K562 (cell line): Measurements from ENCODE around the gene MCCD1. TPM values are rescaled to one million over a fixed set of nuclear protein-coding genes. Genes with fewer than 3 reads are reported as not detected.

Source experiments
- ATAC-seq: fragments of 200-7000 bp; cut with Tn5 transposase; 3 replicates; pipeline ENCODE4 v1.9.1; 2020; ENCODE audit warnings: moderate library complexity
- BruUV-seq: library from RNA; stranded (reverse); fragments of 400-500 nt; replicated peaks from 2 replicates; lab custom pipeline; 2021; lab: Mats Ljungman, UMichigan
- CTCF ChIA-PET: fragments of 300-600 bp; formaldehyde crosslinking; extraction: SDS; loops from one replicate; lab custom pipeline; 2021; ENCODE audit warnings: low intra/inter-chr PET ratio; lab: Yijun Ruan, JAX
- POLR2A ChIA-PET: fragments of 300-600, 350-650 bp; sonication (Branson Sonifier 250); formaldehyde crosslinking; extraction: SDS; loops from one replicate; lab custom pipeline; 2021; ENCODE audit warnings: antibody characterized with exemption, inconsistent platforms; lab: Yijun Ruan, JAX
- DNase-seq, 4 experiments: peaks; one replicate each; pipeline versions ENCODE4 v3.0.0 to v3.0.0-alpha.2; 2011 to 2018; ENCODE audit warnings: low spot score in 3 of 4, mixed read lengths in 3 of 4; ENCODE audit errors: extremely low read depth in 1 of 4
- FAIRE-seq: peaks from 2 replicates; lab custom pipeline; 2011; peaks lifted over from hg19 to GRCh38; lab: Jason Lieb, UNC
- H2AFZ ChIP-seq: 2 replicates; pipeline ENCODE4 v1.6.0; 2011; ENCODE audit warnings: low read depth, low read length, control low read depth, inconsistent platforms
- H3K27ac ChIP-seq: fragments of 200-600 bp; 3 replicates; pipeline ENCODE4 v1.8.0; 2011; ENCODE audit warnings: low read depth, mild to moderate bottlenecking, control low read depth, inconsistent platforms, low read length, moderate library complexity, mixed read lengths; ENCODE audit errors: extremely low read depth
- H3K27me3 ChIP-seq, 2 experiments: fragments of 300-600 bp in 1 of 2; 2 replicates in 1 of 2; 3 replicates in 1 of 2; pipeline versions ENCODE4 v1.6.0 to v1.8.0; 2011; ENCODE audit warnings: inconsistent platforms in 2 of 2, low read length in 2 of 2, mild to moderate bottlenecking in 1 of 2, mixed read lengths in 1 of 2, moderate library complexity in 1 of 2; ENCODE audit not compliant: control insufficient read depth in 2 of 2, insufficient read depth in 2 of 2
- H3K36me3 ChIP-seq: fragments of 300-600 bp; 3 replicates; pipeline ENCODE4 v1.8.0; 2011; ENCODE audit warnings: mild to moderate bottlenecking, low read length, inconsistent platforms; ENCODE audit not compliant: control insufficient read depth, insufficient read depth
- H3K4me1 ChIP-seq, 2 experiments: fragments of 200-600 bp in 1 of 2; replicated peaks in 1 of 2; 2 replicates in 1 of 2; 3 replicates in 1 of 2; pipeline versions ENCODE4 v1.5.1 to v1.8.0; 2011; ENCODE audit warnings: inconsistent platforms in 2 of 2, low read length in 2 of 2, mild to moderate bottlenecking in 1 of 2, mixed read lengths in 1 of 2, moderate library complexity in 1 of 2; ENCODE audit not compliant: control insufficient read depth in 2 of 2, insufficient read depth in 2 of 2
- H3K4me2 ChIP-seq: 2 replicates; pipeline ENCODE4 v1.6.1; 2011; ENCODE audit warnings: low read length, control low read depth, inconsistent platforms, mixed read lengths; ENCODE audit not compliant: insufficient read depth
- H3K4me3 ChIP-seq: fragments of 200-600 bp; sonication (generic), shearing (Covaris generic); 2 replicates; pipeline ENCODE4 v1.5.1; 2016; ENCODE audit warnings: control low read depth, inconsistent platforms
- H3K79me2 ChIP-seq: fragments of 200-600 bp; 3 replicates; pipeline ENCODE4 v1.8.0; 2011; ENCODE audit warnings: low read length, inconsistent platforms; ENCODE audit not compliant: control insufficient read depth, insufficient read depth
- H3K9ac ChIP-seq, 2 experiments: 2 replicates each; pipeline versions ENCODE4 v1.6.0 to v1.6.1; 2011; ENCODE audit warnings: low read depth in 2 of 2, low read length in 2 of 2, control low read depth in 1 of 2, inconsistent platforms in 1 of 2, mild to moderate bottlenecking in 1 of 2, mixed read lengths in 1 of 2; ENCODE audit not compliant: insufficient read depth in 1 of 2
- H3K9me1 ChIP-seq: one replicate; pipeline ENCODE4 v1.6.0; 2011; ENCODE audit warnings: inconsistent platforms, mild to moderate bottlenecking, low read length, moderate library complexity; ENCODE audit not compliant: control insufficient read depth, insufficient read depth
- H3K9me3 ChIP-seq: replicated peaks from 2 replicates; pipeline ENCODE4 v1.5.1; 2011; ENCODE audit warnings: low read depth, low read length, inconsistent platforms; ENCODE audit not compliant: control insufficient read depth, insufficient read depth
- H4K20me1 ChIP-seq: replicated peaks from 2 replicates; pipeline ENCODE4 v1.6.1; 2011; ENCODE audit warnings: low read length, inconsistent platforms, mixed read lengths; ENCODE audit not compliant: control insufficient read depth, insufficient read depth
- FOXP1 ChIP-seq: sonication (generic); formaldehyde crosslinking; IDR thresholded peaks from 2 replicates; pipeline ENCODE4 v1.8.0; 2022; ENCODE audit warnings: mild to moderate bottlenecking, missing genetic modification reagents
- MCM5 ChIP-seq: fragments of 450-650 bp; IDR thresholded peaks from 2 replicates; pipeline ENCODE4 v1.6.1; 2016; ENCODE audit warnings: low read depth
- MTA2 ChIP-seq: fragments of 450-650 bp; IDR thresholded peaks from 2 replicates; pipeline ENCODE4 v1.6.1; 2016; ENCODE audit warnings: low read depth
- PHTF2 ChIP-seq: fragments of 250-450 bp; sonication (Bioruptor Pico); IDR thresholded peaks from 2 replicates; pipeline ENCODE4 v1.5.0; 2021; ENCODE audit warnings: mild to moderate bottlenecking
- RAD51 ChIP-seq: fragments of 450-650 bp; IDR thresholded peaks from 2 replicates; pipeline ENCODE4 v1.7.1; 2016; ENCODE audit warnings: low read depth, mild to moderate bottlenecking, borderline replicate concordance
- RBM15 ChIP-seq: fragments of 200-400 bp; formaldehyde crosslinking; IDR thresholded peaks from 2 replicates; pipeline ENCODE4 v1.6.1; 2018; ENCODE audit warnings: mild to moderate bottlenecking, low read length, moderate library complexity; ENCODE audit not compliant: insufficient read depth
- SIN3A ChIP-seq, 2 experiments: fragments of 150-350 bp in 1 of 2; IDR thresholded peaks; 2 replicates each; pipeline ENCODE4 v1.6.1; 2011 to 2016; ENCODE audit warnings: borderline replicate concordance in 2 of 2, low read depth in 2 of 2, low read length in 2 of 2, mild to moderate bottlenecking in 2 of 2, moderate library complexity in 2 of 2; ENCODE audit not compliant: control insufficient read depth in 1 of 2
- SRSF3 ChIP-seq: fragments of 200-400 bp; formaldehyde crosslinking; IDR thresholded peaks from 2 replicates; pipeline ENCODE4 v1.6.1; 2016; ENCODE audit warnings: mild to moderate bottlenecking, low read length, moderate library complexity; ENCODE audit not compliant: insufficient read depth
- TCFL5 ChIP-seq: fragments of 250-450 bp; sonication (Bioruptor Pico); conservative IDR thresholded peaks from 2 replicates; pipeline ENCODE4 v1.6.1; 2021; ENCODE audit warnings: mild to moderate bottlenecking, moderate library complexity, matching md5 sums
- ZNF23 ChIP-seq: fragments of 250-450 bp; sonication (Bioruptor Pico); IDR thresholded peaks from 2 replicates; pipeline ENCODE4 v1.4.0; 2020; ENCODE audit warnings: mild to moderate bottlenecking
- WGBS: fragments of 100-300 bp; shearing (Covaris generic); methylation state at CpG from one replicate; pipeline ENCODE4 v1.1.6; 2016; ENCODE audit warnings: low coverage, mixed read lengths; ENCODE audit not compliant: insufficient coverage; ENCODE audit errors: missing lambda C conversion rate; 5-methylcytosine and 5-hydroxymethylcytosine counted together
- in situ Hi-C: fragments of 300-500 bp; cut with MboI; formaldehyde crosslinking; loops from 4 replicates; pipeline ENCODE4 v1.15.0; 2018; ENCODE audit warnings: inconsistent platforms, mixed read lengths
- intact Hi-C: fragments of 100-400 bp; cut with micrococcal nuclease; formaldehyde crosslinking; loops from 2 replicates; pipeline ENCODE4 v1.14.2; 2022
- polyA plus RNA-seq, 8 experiments: library from polyadenylated mRNA; depleted of rRNA in 4 of 8; stranded (reverse) in 5 of 8; unstranded in 3 of 8; fragments of >200 nt; fragmentation: Nextera tagmentation in 2 of 8; fragmentation: Illumina TruSeq in 1 of 8; extraction: Ambion mirVana in 2 of 8; extraction: Trizol in 1 of 8; gene quantifications; 2 replicates each; pipeline versions ENCODE4 v1.2.1 to v1.2.3, GENCODE V29; 2011 to 2014; ENCODE audit warnings: inconsistent platforms in 1 of 8, missing spikeins in 1 of 8
- total RNA-seq, 7 experiments: library from RNA; depleted of rRNA in 6 of 7; stranded (reverse); fragments of >200 nt in 6 of 7; fragmentation: Illumina TruSeq in 2 of 7; extraction: Trizol in 2 of 7; gene quantifications; 2 replicates each; pipeline versions ENCODE4 v1.2.1 to v1.2.3, GENCODE V29; 2011 to 2021; ENCODE audit warnings: low replicate concordance in 1 of 7
- TF ChIP-seq, protein P1 (sequence below): fragments of 200-400 bp; formaldehyde crosslinking; IDR thresholded peaks from 2 replicates; pipeline ENCODE4 v1.6.1; 2017; ENCODE audit warnings: mild to moderate bottlenecking, low read depth, low read length, moderate library complexity

Gene MCCD1
- total and polyA plus RNA-seq, 9 of the 15 experiments (the other 6 are each of a cell fraction or from before 2014, with no cell fraction given): not detected

DNA sequence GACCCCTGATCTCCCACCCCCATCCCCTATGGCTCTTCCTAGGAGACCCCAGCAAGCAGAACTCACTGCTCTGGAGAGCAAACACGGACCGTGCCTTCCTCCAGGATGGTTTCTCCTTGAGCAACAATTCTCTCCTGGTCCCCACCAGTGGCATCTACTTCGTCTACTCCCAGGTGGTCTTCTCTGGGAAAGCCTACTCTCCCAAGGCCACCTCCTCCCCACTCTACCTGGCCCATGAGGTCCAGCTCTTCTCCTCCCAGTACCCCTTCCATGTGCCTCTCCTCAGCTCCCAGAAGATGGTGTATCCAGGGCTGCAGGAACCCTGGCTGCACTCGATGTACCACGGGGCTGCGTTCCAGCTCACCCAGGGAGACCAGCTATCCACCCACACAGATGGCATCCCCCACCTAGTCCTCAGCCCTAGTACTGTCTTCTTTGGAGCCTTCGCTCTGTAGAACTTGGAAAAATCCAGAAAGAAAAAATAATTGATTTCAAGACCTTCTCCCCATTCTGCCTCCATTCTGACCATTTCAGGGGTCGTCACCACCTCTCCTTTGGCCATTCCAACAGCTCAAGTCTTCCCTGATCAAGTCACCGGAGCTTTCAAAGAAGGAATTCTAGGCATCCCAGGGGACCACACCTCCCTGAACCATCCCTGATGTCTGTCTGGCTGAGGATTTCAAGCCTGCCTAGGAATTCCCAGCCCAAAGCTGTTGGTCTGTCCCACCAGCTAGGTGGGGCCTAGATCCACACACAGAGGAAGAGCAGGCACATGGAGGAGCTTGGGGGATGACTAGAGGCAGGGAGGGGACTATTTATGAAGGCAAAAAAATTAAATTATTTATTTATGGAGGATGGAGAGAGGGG lies 44.7 kb downstream of the MCCD1 start:
- CTCF ChIA-PET: no interaction called here
- no peak overlapping the region for H3K4me3 ChIP-seq
- H3K27me3 ChIP-seq: no peaks in the 10 kb centered on the region
- H3K27ac ChIP-seq: no peak overlapping the region
- no peaks in the 10 kb centered on the region for H3K36me3 ChIP-seq
- no peak for ATAC-seq
- no peaks in the 10 kb centered on the region for H3K9me3 ChIP-seq
- no peaks in the 10 kb centered on the region for H4K20me1 ChIP-seq
- H2AFZ ChIP-seq: no peak overlapping the region
- peak overlapping the region in 1 of 2 experiments; percentile 21; a peak in 1 of 4 replicates for H3K9ac ChIP-seq
- BruUV-seq: no TSS peak
- peaks cover 0 to 20% of the 10 kb centered on the region in 2 experiments; a peak in 2 of 5 replicates for H3K4me1 ChIP-seq
- no peak for TF ChIP-seq SIN3A (IDR thresholded peaks at IDR 0.05; ENCODE audit: borderline replicate concordance in 2 of 2, control insufficient read depth in 1 of 2, low read depth in 2 of 2, low read length in 2 of 2)
- no peak for TF ChIP-seq MTA2
- TF ChIP-seq ZNF23 (CRISPR knock-in tag): no peak
- TF ChIP-seq SRSF3: no peak
- TF ChIP-seq RBM15: no peak
- TF ChIP-seq PHTF2 (CRISPR knock-in tag): no peak
- TF ChIP-seq, protein P1, sequence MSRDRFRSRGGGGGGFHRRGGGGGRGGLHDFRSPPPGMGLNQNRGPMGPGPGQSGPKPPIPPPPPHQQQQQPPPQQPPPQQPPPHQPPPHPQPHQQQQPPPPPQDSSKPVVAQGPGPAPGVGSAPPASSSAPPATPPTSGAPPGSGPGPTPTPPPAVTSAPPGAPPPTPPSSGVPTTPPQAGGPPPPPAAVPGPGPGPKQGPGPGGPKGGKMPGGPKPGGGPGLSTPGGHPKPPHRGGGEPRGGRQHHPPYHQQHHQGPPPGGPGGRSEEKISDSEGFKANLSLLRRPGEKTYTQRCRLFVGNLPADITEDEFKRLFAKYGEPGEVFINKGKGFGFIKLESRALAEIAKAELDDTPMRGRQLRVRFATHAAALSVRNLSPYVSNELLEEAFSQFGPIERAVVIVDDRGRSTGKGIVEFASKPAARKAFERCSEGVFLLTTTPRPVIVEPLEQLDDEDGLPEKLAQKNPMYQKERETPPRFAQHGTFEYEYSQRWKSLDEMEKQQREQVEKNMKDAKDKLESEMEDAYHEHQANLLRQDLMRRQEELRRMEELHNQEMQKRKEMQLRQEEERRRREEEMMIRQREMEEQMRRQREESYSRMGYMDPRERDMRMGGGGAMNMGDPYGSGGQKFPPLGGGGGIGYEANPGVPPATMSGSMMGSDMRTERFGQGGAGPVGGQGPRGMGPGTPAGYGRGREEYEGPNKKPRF: no peak
- no peak for TF ChIP-seq RAD51
- TF ChIP-seq MCM5: no peak
- TF ChIP-seq TCFL5 (CRISPR knock-in tag): no peak
- TF ChIP-seq FOXP1 (CRISPR knock-in tag): no peak
- POLR2A ChIA-PET: interaction anchor here (0.5 to 2.0 kb wide), 12 partner anchors 9 to 262 kb away, joined by 3 to 10 read pairs (median 4); partner anchors contain the start of genes DDX39B, LST1 and NCR3
- no peaks in the 10 kb centered on the region for H3K79me2 ChIP-seq
- in situ Hi-C loops: no loop called here
- no peaks in the 10 kb centered on the region for H3K9me1 ChIP-seq
- no peak for DNase-seq
- H3K4me2 ChIP-seq: no peak overlapping the region
- FAIRE-seq: no peak
- intact Hi-C loops: no loop called here
- 26% methylated on average over 9 of the region's 9 CpGs for WGBS
